Gastrocnemius medialis (tissue), 4 donors: ENCODE measurements around the gene SARS2. TPM values are rescaled to one million over a fixed set of nuclear protein-coding genes. Genes with fewer than 3 reads are reported as not detected.

Experiments used
- ATAC-seq, 2 donors: fragments of 150-250 bp; one replicate each; pipeline ENCODE4 v1.9.1; 2016
- DNase-seq, 2 donors: peaks; one replicate each; pipeline ENCODE4 v3.0.0-alpha.2; 2019
- H3K27ac ChIP-seq, 4 donors: fragments of 200-600 bp; sonication (generic); 1 replicate in 1 of 4; 2 replicates in 3 of 4; pipeline ENCODE4 v1.5.1; 2016 to 2018; ENCODE audit warnings: mild to moderate bottlenecking in 2 of 4, moderate library complexity in 1 of 4
- H3K27me3 ChIP-seq, 3 donors: fragments of 200-600 bp; sonication (generic) in 2 of 3; 1 replicate in 1 of 3; 2 replicates in 2 of 3; pipeline versions ENCODE4 v1.5.1 to v1.6.0; 2016 to 2019; ENCODE audit warnings: mild to moderate bottlenecking in 1 of 3, moderate library complexity in 1 of 3
- H3K36me3 ChIP-seq, 2 donors: fragments of 200-600 bp; sonication (generic) in 1 of 2; one replicate each; pipeline ENCODE4 v1.5.1; 2017 to 2018
- H3K4me1 ChIP-seq, 2 donors: fragments of 200-600 bp; sonication (generic) in 1 of 2; one replicate each; pipeline ENCODE4 v1.5.1; 2016 to 2017; ENCODE audit warnings: mild to moderate bottlenecking in 2 of 2
- H3K4me3 ChIP-seq, 4 donors: fragments of 200-600 bp; sonication (generic) in 3 of 4; 1 replicate in 1 of 4; 2 replicates in 3 of 4; pipeline ENCODE4 v1.5.1; 2016 to 2019; ENCODE audit warnings: mild to moderate bottlenecking in 2 of 4
- H3K9me3 ChIP-seq, 3 donors: fragments of 200-600 bp; sonication (generic) in 2 of 3; 1 replicate in 1 of 3; 2 replicates in 2 of 3; pipeline ENCODE4 v1.5.1; 2016 to 2019
- CTCF ChIP-seq, 5 experiments: fragments of 450-650 bp in 3 of 5; fragments of 200-600 bp in 2 of 5; sonication (generic) in 2 of 5; IDR thresholded peaks in 4 of 5; conservative IDR thresholded peaks in 1 of 5; 1 replicate in 4 of 5; 2 replicates in 1 of 5; pipeline ENCODE4 v1.5.1; 2016 to 2019; ENCODE audit warnings: antibody characterized with exemption in 5 of 5, mild to moderate bottlenecking in 3 of 5, moderate library complexity in 3 of 5
- POLR2A ChIP-seq, 2 donors: fragments of 450-650 bp; IDR thresholded peaks; one replicate each; pipeline ENCODE4 v1.6.1; 2017; ENCODE audit warnings: antibody characterized with exemption in 2 of 2, mild to moderate bottlenecking in 2 of 2, moderate library complexity in 2 of 2
- in situ Hi-C, 4 donors: fragments of 200-750 bp; cut with MboI; loops; one replicate each; pipeline versions ENCODE4 v1.15.0 to v1.8.0; 2017; ENCODE audit warnings: low sequenced_read_pairs in 4 of 4
- intact Hi-C: fragments of 100-400 bp; cut with DNase I; formaldehyde crosslinking; loops from one replicate; pipeline ENCODE4 v1.15.1; 2023; ENCODE audit warnings: low total_unique reads
- total RNA-seq, 4 donors: library from RNA; depleted of rRNA; stranded (reverse); fragments of >200 nt; gene quantifications; one replicate each; pipeline versions ENCODE4 v1.1.0 to v1.2.3, GENCODE V29; 2016

SARS2 gene
- total RNA-seq, 4 donors from 2014 or later = 12.1 to 30.0 (median 27.8) TPM

- H3K9me3 ChIP-seq = no peaks in the 10 kb centered on the region
- H3K27ac ChIP-seq = peak overlapping the region; percentile 85 to 96 (median 88)
- no peaks in the 10 kb centered on the region for H3K27me3 ChIP-seq
- intact Hi-C loops (loop anchor here (5.0 to 10.0 kb wide), 2 partner anchors 181 to 719 kb away; no protein-coding TSS in a partner anchor), in situ Hi-C loops (loop anchor here in 1 of 4 donors (10.0 kb wide), 1 partner anchor 49 kb away; the partner anchor contains the start of gene HNRNPL)
- peaks cover 70 to 82% of the 10 kb centered on the region in 2 donors for H3K4me1 ChIP-seq
- peak in 1 of 2 donors; percentile 19 for ATAC-seq
- H3K4me3 ChIP-seq = peak overlapping the region in 1 of 4 donors; percentile 16
- H3K36me3 ChIP-seq = peaks cover 0 to 18% of the 10 kb centered on the region in 2 donors
- peak in 1 of 2 donors; percentile 53 for DNase-seq
- TF ChIP-seq POLR2A (IDR thresholded peaks at IDR 0.05) (no peak), CTCF (IDR thresholded peaks at IDR 0.05 in 4 of 5, conservative IDR thresholded peaks at IDR 0.05 in 1 of 5) (no peak)
These were observed 37.2 kb downstream of the SARS2 start for GRCh38 chr19:38893341-38893771.

- in situ Hi-C loops (loop anchor here in 1 of 4 donors (10.0 kb wide), 1 partner anchor 48 kb away; the partner anchor contains the start of gene HNRNPL), intact Hi-C loops (loop anchor here (5.0 to 10.0 kb wide), 2 partner anchors 181 to 718 kb away; no protein-coding TSS in a partner anchor)
- Histone ChIP-seq H3K4me1 (peaks cover 64 to 79% of the 10 kb centered on the region in 2 donors), H3K4me3 (peak overlapping the region in 1 of 4 donors; percentile 16), H3K27ac (peak overlapping the region; percentile 85 to 96 (median 88)), H3K27me3 (no peaks in the 10 kb centered on the region), H3K36me3 (peaks cover 0 to 23% of the 10 kb centered on the region in 2 donors), H3K9me3 (no peaks in the 10 kb centered on the region)
- no peak for TF ChIP-seq CTCF (IDR thresholded peaks at IDR 0.05 in 4 of 5, conservative IDR thresholded peaks at IDR 0.05 in 1 of 5)
- TF ChIP-seq POLR2A (IDR thresholded peaks at IDR 0.05) = no peak
- ATAC-seq (no peak), DNase-seq (no peak)
These were observed 37.7 kb downstream of the SARS2 start for GRCh38 chr19:38892841-38893240.

- TF ChIP-seq CTCF (IDR thresholded peaks at IDR 0.05 in 4 of 5, conservative IDR thresholded peaks at IDR 0.05 in 1 of 5) (no peak), POLR2A (IDR thresholded peaks at IDR 0.05) (no peak)
- H3K4me3 ChIP-seq = no peak overlapping the region
- intact Hi-C loops (loop anchor here (2.0 to 10.0 kb wide), 3 partner anchors 61 to 717 kb away; partner anchors contain the start of gene ECH1), in situ Hi-C loops (loop anchor here in 1 of 4 donors (10.0 kb wide), 1 partner anchor 47 kb away; the partner anchor contains the start of gene HNRNPL)
- H3K36me3 ChIP-seq = peaks cover 0 to 28% of the 10 kb centered on the region in 2 donors
- no peak for DNase-seq
- ATAC-seq = no peak
- no peaks in the 10 kb centered on the region for H3K9me3 ChIP-seq
- H3K4me1 ChIP-seq = peaks cover 54 to 70% of the 10 kb centered on the region in 2 donors
- H3K27me3 ChIP-seq = no peaks in the 10 kb centered on the region
- peak overlapping the region; percentile 85 to 96 (median 88) for H3K27ac ChIP-seq
These were observed 38.8 kb downstream of the SARS2 start for GRCh38 chr19:38891771-38892170.

GRCh38 chr19:38890686-38891085 lies 39.9 kb downstream of the SARS2 start:
- in situ Hi-C loops = loop anchor here in 1 of 4 donors (10.0 kb wide), 1 partner anchor 46 kb away; the partner anchor contains the start of gene HNRNPL
- peak; percentile 92 to 93 for ATAC-seq
- H3K36me3 ChIP-seq = peaks cover 0 to 28% of the 10 kb centered on the region in 2 donors

More at GRCh38 chr19:38890686-38891085, 39.9 kb downstream of the SARS2 start:
- peak overlapping the region; percentile 85 to 96 (median 88) for H3K27ac ChIP-seq
- TF ChIP-seq POLR2A (IDR thresholded peaks at IDR 0.05) (no peak), CTCF (IDR thresholded peaks at IDR 0.05 in 4 of 5, conservative IDR thresholded peaks at IDR 0.05 in 1 of 5) (no peak)
- intact Hi-C loops = loop anchor here (2.0 to 10.0 kb wide), 3 partner anchors 60 to 716 kb away; partner anchors contain the start of gene ECH1
- H3K4me1 ChIP-seq = peaks cover 50 to 68% of the 10 kb centered on the region in 2 donors
- no peaks in the 10 kb centered on the region for H3K9me3 ChIP-seq
- no peak overlapping the region for H3K4me3 ChIP-seq
- no peaks in the 10 kb centered on the region for H3K27me3 ChIP-seq
- DNase-seq = peak; percentile 88 to 94
